Cardiac septum (tissue), 1 donor: ENCODE data around the gene MIA. TPM values are rescaled to one million over a fixed set of nuclear protein-coding genes. Genes with fewer than 3 reads are reported as not detected.
"Not testable (repeated sequence)": the region's sequence is repeated elsewhere in the genome, so short reads cannot be mapped to it uniquely, and the experiment has no call there.

Experiments
- DNase-seq: peaks from one replicate; pipeline ENCODE4 v3.0.0-alpha.2; 2020; ENCODE audit warnings: low spot score
- intact Hi-C: fragments of 100-400 bp; cut with DNase I; formaldehyde crosslinking; loops from one replicate; pipeline ENCODE4 v1.14.0; 2022
- total RNA-seq: library from RNA; stranded (reverse); fragmentation: NEBNext Ultra II Directional; extraction: Animal tissue kit (Norgen Biotek cat#: 25700); gene quantifications from one replicate; pipeline ENCODE4 v1.2.1, GENCODE V29; 2021
- donor health status: DM: no; HTN: no; CAD: no.

Gene MIA
- total RNA-seq, 1 donor from 2014 or later, result 1.00 TPM

GRCh38 chr19:40750058-40750873 lies 25.1 kb upstream of the MIA start, which contains the start of gene ACTMAP:
ACTMAP (minus strand) TSS chr19:40750477; CDS start chr19:40749803, 674 bp downstream.
- intact Hi-C loops, result loop anchor here (2.0 kb wide), 3 partner anchors 29 to 59 kb away; partner anchors contain the start of genes NUMBL and RAB4B
- peak; percentile 100 for DNase-seq

- intact Hi-C loops, result loop anchor here (2.0 kb wide), 3 partner anchors 28 to 60 kb away; partner anchors contain the start of genes NUMBL and RAB4B
- peak; percentile 96 for DNase-seq
Observed at GRCh38 chr19:40750874-40751537, 24.3 kb upstream of the MIA start, which contains the start of gene SNRPA. SNRPA (plus strand) TSS chr19:40751203; CDS start chr19:40751409, 206 bp downstream.

GRCh38 chr19:40752257-40752781 lies 23.0 kb upstream of the MIA start:
- no peak for DNase-seq
- intact Hi-C loops, result no loop called here

DNA sequence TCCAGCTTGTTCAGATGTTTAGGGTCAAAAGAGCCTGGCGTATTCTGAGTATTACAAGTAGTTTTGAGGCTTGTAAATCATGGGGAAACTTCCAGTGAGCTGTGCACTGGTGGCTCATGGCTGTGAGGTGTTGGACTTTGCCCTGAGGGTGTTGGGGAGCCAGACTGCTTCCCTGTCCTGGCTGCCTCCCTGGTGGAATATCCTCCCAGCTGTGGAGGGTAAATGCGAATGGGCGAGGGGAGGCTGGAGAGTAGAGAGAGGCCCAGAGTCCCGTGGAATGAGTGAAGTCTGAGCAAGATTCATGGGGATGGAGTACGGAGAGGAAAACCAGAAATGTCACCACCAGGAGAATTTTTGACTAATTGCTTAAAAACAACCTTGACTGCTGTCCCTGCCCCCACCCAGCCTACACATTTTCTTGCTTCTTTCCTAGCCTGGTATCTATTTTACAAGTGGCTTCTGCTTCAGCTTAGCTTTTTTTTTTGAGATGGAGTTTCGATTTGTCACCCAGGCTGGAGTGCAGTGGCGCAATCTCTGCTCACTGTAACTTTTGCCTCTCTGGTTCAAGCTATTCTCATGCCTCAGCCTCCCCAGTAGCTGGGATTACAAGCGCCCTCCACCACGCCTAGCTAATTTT lies 20.6 kb upstream of the MIA start:
- intact Hi-C loops, result no loop called here
- no peak for DNase-seq

DNA sequence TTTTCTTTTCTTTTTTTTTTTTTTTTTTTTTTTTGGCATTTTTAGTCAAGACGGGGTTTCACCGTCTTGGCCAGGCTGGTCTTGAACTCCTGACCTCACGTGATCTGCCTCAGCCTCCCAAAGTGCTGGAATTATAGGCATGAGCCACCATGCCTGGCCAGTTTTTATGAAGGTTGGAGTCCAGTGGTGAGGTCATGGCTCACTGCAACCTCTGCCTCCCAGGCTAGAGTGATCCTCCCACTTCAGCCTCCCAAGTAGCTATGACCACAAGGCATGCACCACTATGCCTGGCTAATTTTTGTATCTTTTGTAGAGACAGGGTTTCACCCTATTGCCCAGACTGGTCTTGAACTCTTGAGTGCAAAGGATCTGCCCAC lies 20.1 kb upstream of the MIA start:
- no peak for DNase-seq
- intact Hi-C loops, result no loop called here

GRCh38 chr19:40755791-40756190 lies 19.5 kb upstream of the MIA start:
- intact Hi-C loops, result no loop called here
- DNase-seq, result no peak

GRCh38 chr19:40756502-40757110 lies 18.7 kb upstream of the MIA start:
- intact Hi-C loops, result no loop called here
- DNase-seq, result no peak

DNA sequence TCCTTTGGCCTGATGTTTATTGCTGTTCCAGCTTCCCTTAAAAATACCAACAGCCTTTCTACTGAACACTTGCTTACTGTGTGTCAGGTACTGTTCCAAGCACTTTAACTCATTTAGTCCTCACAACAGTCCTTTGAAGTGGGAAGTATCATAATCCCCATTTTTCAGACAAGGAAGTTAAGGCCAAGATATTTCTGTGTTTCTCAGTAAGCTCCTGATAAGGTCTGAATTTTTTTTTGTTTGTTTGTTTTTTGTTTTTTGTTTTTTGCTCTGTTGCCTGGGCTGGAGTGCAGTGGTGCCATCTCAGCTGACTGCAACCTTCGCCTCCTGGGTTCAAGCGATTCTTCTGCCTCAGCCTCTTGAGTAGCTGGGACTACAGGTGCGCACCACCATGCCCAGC lies 16.8 kb upstream of the MIA start:
- DNase-seq, result no peak
- intact Hi-C loops, result no loop called here

GRCh38 chr19:40759352-40759751 lies 16.0 kb upstream of the MIA start:
- no peak for DNase-seq
- intact Hi-C loops, result no loop called here

- DNase-seq, result no peak
- intact Hi-C loops, result no loop called here
Observed at GRCh38 chr19:40762754-40763470, 12.4 kb upstream of the MIA start.

DNA sequence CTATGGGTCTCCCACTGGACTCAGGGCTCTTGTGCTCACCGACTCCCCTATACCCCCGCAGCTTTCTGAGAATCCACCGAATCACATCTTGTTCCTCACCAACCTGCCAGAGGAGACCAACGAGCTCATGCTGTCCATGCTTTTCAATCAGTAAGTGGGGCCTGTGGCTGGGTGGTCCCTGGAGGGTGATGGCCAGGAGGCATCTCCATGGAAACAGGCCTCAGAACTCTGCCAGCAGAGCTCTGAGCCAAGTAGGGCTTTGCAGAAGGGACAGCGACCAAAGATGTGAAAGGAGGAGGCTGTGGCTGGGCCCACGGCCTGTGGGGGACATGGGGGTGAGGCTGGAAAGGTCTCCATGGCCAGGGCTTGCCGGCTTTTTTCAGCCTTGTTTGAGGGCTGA lies 11.8 kb upstream of the MIA start:
- DNase-seq, result no peak
- intact Hi-C loops, result no loop called here

- no peak for DNase-seq
- intact Hi-C loops, result no loop called here
Observed at GRCh38 chr19:40763963-40764362, 11.4 kb upstream of the MIA start.

- DNase-seq, intact Hi-C loops: not testable (repeated sequence)
Observed at GRCh38 chr19:40766385-40766784, 8.9 kb upstream of the MIA start.

- no peak for DNase-seq
- intact Hi-C loops, result no loop called here
Observed at GRCh38 chr19:40768869-40769268, 6.5 kb upstream of the MIA start.

DNA sequence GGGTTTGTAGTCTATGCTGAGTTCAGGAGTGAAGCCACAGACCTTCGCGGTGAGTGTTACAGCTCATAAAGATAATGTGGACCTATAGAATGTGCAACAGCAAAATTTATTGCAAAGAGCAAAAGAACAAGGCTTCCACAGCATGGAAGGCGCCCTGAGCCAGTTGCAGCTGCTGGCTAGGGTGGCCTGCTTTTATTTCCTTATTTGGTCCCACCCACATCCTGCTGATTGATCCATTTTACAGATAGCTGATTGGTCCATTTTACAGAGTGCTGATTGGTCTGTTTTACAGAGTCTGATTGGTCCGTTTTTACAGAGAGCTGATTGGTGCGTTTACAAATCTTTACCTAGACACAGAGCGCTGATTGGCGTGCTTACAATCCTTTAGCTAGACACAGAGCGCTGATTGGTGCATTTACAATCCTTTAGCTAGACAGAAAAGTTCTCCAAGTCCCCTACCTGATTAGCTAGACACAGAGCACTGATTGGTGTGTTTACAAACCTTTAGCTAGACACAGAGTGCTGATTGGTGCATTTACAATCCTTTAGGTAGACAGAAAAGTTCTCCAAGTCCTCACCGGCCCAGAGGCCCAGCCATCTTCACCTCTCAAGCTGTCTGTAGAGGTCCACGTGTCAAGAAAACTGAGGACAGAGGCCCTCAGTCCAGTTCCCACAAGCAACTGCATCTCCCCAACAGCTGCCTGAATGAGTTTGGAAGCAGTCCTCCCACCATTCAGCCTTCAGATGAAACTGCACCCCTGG lies 4.0 kb upstream of the MIA start:
- intact Hi-C loops, DNase-seq: not testable (repeated sequence)

GRCh38 chr19:40775632-40776022 lies 306 bp downstream of the MIA start:
- intact Hi-C loops, result no loop called here
- DNase-seq, result no peak

- intact Hi-C loops, result no loop called here
Observed at GRCh38 chr19:40776364-40776763, 1.0 kb downstream of the MIA start.

GRCh38 chr19:40776932-40777644 lies 1.8 kb downstream of the MIA start:
- peak; percentile 95 for DNase-seq
- intact Hi-C loops, result no loop called here

More at GRCh38 chr19:40776364-40776763, 1.0 kb downstream of the MIA start:
- no peak for DNase-seq
